Peyer's patch (tissue), 4 donors: ENCODE measurements around the gene DLL3.

Experiments
- CTCF ChIP-seq, 6 experiments: fragments of 450-650 bp in 4 of 6; fragments of 200-600 bp in 2 of 6; sonication (generic) in 1 of 6; IDR thresholded peaks; one replicate each; pipeline ENCODE4 v1.5.1; 2017 to 2019; ENCODE audit warnings: antibody characterized with exemption in 6 of 6, mild to moderate bottlenecking in 3 of 6, moderate library complexity in 1 of 6
- POLR2A ChIP-seq, 2 donors: fragments of 450-650 bp; IDR thresholded peaks; one replicate each; pipeline ENCODE4 v1.5.1; 2017; ENCODE audit warnings: antibody characterized with exemption in 2 of 2, mild to moderate bottlenecking in 2 of 2, moderate library complexity in 2 of 2

DNA sequence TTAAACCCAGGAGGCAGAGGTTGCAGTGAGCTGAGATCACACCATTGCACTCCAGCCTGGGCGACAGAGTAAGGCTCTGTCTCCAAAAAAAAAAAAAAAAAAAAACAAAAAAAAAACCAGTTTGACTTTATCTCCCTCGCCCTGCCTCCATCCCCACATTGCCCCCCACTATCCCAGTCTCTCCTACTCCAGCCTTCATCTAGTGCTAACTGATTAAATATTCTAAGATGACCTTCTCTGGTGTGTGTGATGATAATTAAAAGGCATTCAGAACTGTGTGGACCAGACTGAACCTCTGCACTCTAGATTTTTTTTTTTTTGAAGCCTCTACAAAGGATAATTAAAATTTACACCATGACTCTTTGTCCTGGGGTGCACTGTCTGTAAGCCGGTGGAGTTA is 6.0 kb upstream of the DLL3 start:
- TF ChIP-seq CTCF (IDR thresholded peaks at IDR 0.05) (no peak), POLR2A (IDR thresholded peaks at IDR 0.05) (no peak)
